HT-29 (cell line): ENCODE measurements around the gene NLRC5. TPM values are rescaled to one million over a fixed set of nuclear protein-coding genes. Genes with fewer than 3 reads are reported as not detected.
"Not testable (repeated sequence)": the region's sequence is repeated elsewhere in the genome, so short reads cannot be mapped to it uniquely, and the experiment has no call there.

Experiments used
- DNase-seq: peaks from one replicate; pipeline ENCODE4 v3.0.0-alpha.2; 2015; ENCODE audit warnings: low spot score
- total RNA-seq: library from RNA; depleted of rRNA; stranded (reverse); fragments of >200 nt; shearing (Covaris generic); gene quantifications from 2 replicates; pipeline ENCODE4 v1.2.3, GENCODE V29; 2014

The NLRC5 gene
- total RNA-seq, 1 experiment from 2014 or later = 8.2 TPM

DNA sequence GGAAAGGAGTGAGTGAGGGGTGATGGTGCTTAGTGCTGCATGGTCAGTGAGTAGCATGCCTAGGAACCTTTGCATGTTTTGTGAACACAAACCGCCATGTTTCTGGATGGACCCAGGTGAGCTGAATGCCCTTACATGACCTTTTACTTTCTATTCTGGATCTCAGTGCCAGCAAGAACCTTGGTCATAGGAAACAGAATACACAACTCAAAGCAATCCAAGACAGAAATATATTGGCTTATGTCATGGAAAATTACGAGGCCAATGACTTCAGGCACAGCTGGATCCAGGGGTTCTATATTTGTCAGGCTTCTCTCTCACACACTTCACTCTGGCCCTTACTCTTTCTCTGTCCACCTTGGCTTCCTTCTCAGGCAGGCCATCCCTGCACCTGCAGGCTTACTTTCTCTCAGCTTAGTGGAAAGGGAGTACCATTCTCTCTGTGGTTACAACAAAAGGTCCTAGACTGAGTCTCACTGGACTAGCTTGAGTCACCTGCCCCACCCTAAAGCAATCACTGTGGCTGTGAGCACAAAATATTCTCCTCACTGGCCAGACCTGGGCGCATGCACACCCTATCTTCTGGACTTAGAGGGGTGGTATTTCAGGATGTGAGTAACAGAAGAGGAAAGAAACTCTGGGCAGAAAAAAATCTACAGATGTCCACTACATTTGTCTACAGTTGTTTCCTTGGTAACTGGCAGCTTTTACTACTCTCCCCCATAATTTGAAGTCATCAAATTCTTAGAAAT, 82.7 kb downstream of the NLRC5 start:
- DNase-seq = peak; percentile 16

- DNase-seq = no peak
Measured at GRCh38 chr16:57072616-57073275, 83.4 kb downstream of the NLRC5 start.

- no peak for DNase-seq
Measured at GRCh38 chr16:57077714-57078113, 88.4 kb downstream of the NLRC5 start.

GRCh38 chr16:57081744-57082143, 92.4 kb downstream of the NLRC5 start:
- DNase-seq = no peak

- DNase-seq = no peak
Measured at GRCh38 chr16:57082664-57083063, 93.3 kb downstream of the NLRC5 start.

- DNase-seq = no peak
Measured at GRCh38 chr16:57083485-57084126, 94.2 kb downstream of the NLRC5 start.

DNA sequence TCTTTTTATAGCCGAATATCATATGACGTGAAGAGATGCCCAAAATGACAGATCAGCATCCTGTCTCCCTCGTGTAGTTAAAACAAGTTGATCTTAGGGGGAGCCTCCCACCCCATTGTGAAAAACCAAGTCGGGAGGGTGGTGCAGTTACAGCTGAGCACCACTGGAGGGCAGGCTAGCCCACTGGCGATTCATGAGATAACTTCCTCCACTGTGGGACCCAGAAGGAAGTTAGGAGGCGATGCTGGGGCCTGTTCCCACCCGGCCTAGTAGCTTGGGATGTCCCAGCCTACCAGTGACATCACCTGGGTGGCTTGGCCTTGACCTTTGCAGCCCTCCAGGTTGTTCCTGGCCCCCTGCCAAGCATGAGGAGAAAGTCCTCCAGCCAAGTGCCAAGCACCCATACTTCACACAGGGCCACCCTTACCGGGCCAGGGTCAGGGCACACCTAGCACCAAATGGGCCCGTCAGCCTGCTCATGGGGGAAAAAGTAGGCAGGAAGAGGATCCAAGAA, 95.0 kb downstream of the NLRC5 start:
- peak; percentile 81 for DNase-seq

DNA sequence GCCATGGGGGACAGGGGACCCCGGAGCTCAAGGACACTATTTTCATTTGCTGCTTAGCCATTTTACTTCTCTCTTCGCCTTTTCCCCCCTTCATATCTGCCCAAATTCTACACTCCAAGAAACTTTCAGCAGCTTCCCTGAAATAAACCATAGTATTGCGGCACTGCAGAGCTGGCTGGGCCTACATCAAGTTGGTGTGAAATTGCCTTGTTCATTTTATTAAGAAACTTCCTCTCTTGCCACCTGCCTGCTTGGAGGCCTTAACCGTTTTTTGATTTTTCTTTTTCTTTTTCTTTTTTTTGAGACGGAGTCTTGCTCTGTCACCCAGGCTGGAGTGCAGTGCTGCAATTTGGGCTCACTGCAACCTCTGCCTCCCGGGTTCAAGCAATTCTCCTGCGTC, 95.6 kb downstream of the NLRC5 start:
- no peak for DNase-seq

DNA sequence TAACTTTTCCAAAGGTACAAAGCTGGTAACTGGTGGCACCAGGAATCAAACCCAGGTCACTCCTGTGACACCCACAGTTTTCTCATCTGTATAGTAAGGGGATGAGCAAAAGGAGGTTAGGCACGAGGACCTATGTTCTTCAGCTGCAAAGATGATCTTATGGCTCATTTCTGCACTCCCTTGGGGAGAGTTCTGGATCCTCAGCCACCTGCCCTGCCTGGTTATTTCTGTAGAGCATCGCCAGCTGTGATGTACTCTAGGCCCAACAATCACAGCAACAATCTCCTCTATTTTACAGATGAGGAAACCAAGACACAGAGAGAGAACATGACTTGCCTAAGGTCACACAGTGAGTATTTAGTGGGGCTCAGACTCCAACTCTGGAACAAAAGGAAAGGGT, 97.6 kb downstream of the NLRC5 start:
- no peak for DNase-seq

GRCh38 chr16:57089406-57089805, 100.0 kb downstream of the NLRC5 start:
- DNase-seq = no peak

- peak; percentile 30 for DNase-seq
Measured at GRCh38 chr16:57091200-57091974, 102.0 kb downstream of the NLRC5 start.

GRCh38 chr16:57091975-57092785, 102.8 kb downstream of the NLRC5 start, which contains the start of gene CPNE2:
TSS of gene CPNE2 (plus strand) at chr16:57092583. CDS start at chr16:57110743, 18,160 bp downstream.
- peak; percentile 36 for DNase-seq

GRCh38 chr16:57092786-57093411, 103.5 kb downstream of the NLRC5 start:
- peak; percentile 23 for DNase-seq

DNA sequence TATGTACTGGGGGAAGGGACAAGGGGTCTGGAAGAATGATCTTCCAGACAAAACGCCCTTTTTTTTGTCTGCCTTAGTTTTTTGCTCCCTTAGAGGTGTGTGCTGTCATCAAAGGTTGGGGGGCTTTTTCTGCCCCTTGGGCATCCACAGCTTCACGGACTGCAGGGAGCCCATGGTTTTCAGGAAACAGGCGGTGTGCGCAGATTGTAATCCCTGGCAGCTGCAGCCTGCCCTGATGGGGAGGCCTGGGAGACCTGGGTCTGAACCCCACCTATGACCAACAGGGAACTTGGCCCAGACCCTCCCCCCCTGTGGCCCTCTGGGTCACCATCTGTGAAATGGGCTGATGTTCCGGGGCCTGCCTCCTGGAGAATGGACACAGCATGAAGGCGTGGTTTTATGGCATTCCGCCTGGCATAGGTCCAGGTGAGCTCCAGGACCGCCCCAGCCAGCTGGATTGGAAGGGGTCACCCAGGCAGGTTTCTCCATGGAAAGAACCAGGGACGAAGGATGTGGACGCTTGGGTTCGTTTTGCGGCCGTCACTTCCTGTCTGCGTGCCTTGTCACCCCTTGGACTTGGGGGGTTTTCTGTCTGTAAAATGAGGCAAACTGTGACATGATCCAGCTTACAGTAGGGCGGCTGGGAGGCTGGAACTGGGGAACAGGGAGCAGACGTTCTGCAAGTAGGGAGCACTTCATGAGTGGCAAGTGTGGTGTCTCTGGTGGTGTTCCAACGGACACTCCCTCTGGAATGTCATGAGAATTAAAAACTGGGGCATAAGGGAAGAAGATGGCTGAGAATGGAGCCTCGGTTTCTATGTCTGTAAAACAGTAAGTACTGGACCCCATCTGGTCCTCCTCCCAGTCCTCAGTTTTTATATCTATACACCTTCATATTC, 104.6 kb downstream of the NLRC5 start:
- peak; percentile 38 for DNase-seq

DNA sequence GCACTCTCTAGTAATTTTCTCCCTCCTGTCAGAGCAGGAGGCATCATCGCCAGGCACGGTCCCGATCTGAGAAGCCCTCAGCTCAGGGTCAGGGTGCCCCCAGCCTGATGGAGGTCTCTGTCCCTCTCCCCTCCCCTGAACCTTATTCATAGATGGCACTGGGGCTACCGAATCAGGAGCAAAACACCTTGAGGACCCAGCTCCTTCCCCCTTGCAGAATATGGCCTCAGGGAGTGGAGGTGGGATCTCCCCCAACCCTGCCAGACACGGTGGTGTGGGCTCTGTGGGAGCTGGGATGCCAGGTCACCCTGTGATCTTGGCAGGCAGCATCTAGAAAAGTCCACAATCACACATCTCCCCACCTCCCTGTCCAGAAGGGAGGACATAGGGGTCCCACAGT, 105.6 kb downstream of the NLRC5 start:
- DNase-seq = no peak

GRCh38 chr16:57096192-57096591, 106.8 kb downstream of the NLRC5 start:
- DNase-seq = no peak

DNA sequence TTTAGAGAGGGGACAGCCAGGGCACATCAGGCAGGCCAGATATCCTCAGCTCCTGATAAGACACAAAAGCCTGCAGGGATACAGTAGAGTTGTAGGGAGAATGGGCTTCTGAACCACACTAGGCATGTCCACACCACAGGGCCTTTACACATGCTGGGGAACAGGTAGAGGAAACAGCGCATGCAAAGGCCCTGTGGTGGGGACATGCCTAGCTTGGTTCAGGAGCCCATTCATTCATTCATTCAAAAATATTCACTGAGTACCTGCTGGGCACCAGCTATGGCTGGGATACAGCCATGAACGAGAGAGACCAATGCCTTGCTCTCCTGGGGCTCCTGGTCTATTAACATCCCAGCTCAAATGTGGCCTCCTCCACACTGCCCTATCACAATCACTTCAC, 107.4 kb downstream of the NLRC5 start:
- no peak for DNase-seq

GRCh38 chr16:57098188-57098841, 109.0 kb downstream of the NLRC5 start:
- no peak for DNase-seq

GRCh38 chr16:57099965-57100364, 110.6 kb downstream of the NLRC5 start:
- not testable (repeated sequence) for DNase-seq
